Activated CD8-positive, alpha-beta T cell treated with anti-CD3 and anti-CD28 coated beads for 36 hours (primary cell): ENCODE data around the gene CGNL1. TPM values are rescaled to one million over a fixed set of nuclear protein-coding genes. Genes with fewer than 3 reads are reported as not detected.

ENCODE experiments used
- ATAC-seq: fragments of 200-7000 bp; cut with Tn5 transposase; one replicate; pipeline ENCODE4 v1.10.0; 2021; ENCODE audit warnings: mild to moderate bottlenecking, moderate library complexity
- CTCF ChIA-PET: fragments of 350-600 bp; sonication (Branson Sonifier 250); formaldehyde crosslinking; loops from one replicate; lab custom pipeline; 2021; ENCODE audit warnings: antibody characterized with exemption; lab: Charles Lee
- POLR2A ChIA-PET: fragments of 350-600 bp; sonication (Branson Sonifier 250); formaldehyde crosslinking; loops from one replicate; lab custom pipeline; 2021; ENCODE audit warnings: antibody characterized with exemption; lab: Charles Lee
- DNase-seq: peaks from one replicate; pipeline ENCODE4 v3.0.0-alpha.2; 2020
- H3K27ac Mint-ChIP-seq: one replicate; pipeline ENCODE4 v1.8.0; 2021; ENCODE audit warnings: mild to moderate bottlenecking, mixed read lengths
- H3K27me3 Mint-ChIP-seq: one replicate; pipeline ENCODE4 v1.8.0; 2021; ENCODE audit warnings: mixed read lengths
- H3K36me3 Mint-ChIP-seq: one replicate; pipeline ENCODE4 v1.8.0; 2021; ENCODE audit warnings: low read depth, mixed read lengths
- H3K4me1 Mint-ChIP-seq: one replicate; pipeline ENCODE4 v1.8.0; 2021; ENCODE audit warnings: low read depth, mixed read lengths
- H3K4me3 Mint-ChIP-seq: one replicate; pipeline ENCODE4 v1.8.0; 2021; ENCODE audit warnings: mild to moderate bottlenecking, moderate library complexity, mixed read lengths
- H3K9me3 Mint-ChIP-seq: one replicate; pipeline ENCODE4 v1.8.0; 2021; ENCODE audit warnings: mixed read lengths
- intact Hi-C: fragments of 100-400 bp; cut with micrococcal nuclease; formaldehyde crosslinking; loops from one replicate; pipeline ENCODE4 v1.10.0; 2022
- total RNA-seq, 2 experiments: library from RNA; stranded (reverse); gene quantifications; one replicate each; pipeline ENCODE4 v1.2.3, GENCODE V29; 2021
- TF ChIP-seq, protein P1 (sequence below): fragments of 200-600 bp; IDR thresholded peaks from one replicate; pipeline ENCODE4 v1.8.0; 2022; ENCODE audit warnings: antibody characterized with exemption, mild to moderate bottlenecking

The CGNL1 gene
- total RNA-seq, 2 experiments from 2014 or later, result not detected

DNA sequence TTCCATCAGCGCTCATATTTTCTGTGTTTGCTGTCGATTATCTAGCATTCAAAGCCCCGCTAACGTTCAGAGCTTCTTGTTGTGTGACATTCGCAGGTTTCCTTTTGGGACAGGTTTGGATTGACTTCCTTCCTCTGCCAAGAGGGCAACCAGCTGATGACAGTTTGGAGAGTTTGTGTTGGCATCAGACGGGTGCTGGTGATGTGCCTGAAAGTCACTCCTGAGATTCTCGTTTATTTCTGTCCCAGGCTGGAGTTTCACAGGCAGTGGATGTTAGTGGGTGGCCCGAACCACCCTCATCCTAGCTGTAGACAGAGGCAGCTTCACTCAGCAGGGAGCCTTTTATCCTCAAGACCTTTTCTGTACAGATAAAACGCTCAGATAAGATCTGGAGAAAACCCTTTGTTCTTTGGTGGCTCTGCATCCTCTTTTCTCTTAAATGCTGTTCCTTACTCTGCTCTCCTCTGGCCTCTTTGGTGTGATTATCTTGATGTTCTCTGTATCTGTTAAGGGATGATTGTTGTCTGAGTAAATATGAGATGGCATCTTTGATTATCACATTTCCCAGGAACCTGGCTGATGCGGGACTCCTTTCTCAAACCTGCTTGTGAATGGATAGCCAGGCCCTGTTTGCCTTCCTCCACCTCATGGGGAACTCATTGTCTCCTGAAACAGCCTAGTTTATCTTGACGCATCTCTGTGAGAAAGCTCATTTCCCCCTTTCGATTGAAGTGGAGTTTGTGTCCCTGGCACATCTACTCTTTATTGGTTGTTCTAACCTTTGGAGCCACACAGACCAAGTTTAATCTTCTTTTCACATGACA lies 35.9 kb downstream of the CGNL1 start:
- H3K4me1 Mint-ChIP-seq, result no peaks in the 10 kb centered on the region
- peaks cover 4% of the 10 kb centered on the region for H3K27me3 Mint-ChIP-seq
- DNase-seq (no peak), ATAC-seq (no peak)
- TF ChIP-seq, protein P1, sequence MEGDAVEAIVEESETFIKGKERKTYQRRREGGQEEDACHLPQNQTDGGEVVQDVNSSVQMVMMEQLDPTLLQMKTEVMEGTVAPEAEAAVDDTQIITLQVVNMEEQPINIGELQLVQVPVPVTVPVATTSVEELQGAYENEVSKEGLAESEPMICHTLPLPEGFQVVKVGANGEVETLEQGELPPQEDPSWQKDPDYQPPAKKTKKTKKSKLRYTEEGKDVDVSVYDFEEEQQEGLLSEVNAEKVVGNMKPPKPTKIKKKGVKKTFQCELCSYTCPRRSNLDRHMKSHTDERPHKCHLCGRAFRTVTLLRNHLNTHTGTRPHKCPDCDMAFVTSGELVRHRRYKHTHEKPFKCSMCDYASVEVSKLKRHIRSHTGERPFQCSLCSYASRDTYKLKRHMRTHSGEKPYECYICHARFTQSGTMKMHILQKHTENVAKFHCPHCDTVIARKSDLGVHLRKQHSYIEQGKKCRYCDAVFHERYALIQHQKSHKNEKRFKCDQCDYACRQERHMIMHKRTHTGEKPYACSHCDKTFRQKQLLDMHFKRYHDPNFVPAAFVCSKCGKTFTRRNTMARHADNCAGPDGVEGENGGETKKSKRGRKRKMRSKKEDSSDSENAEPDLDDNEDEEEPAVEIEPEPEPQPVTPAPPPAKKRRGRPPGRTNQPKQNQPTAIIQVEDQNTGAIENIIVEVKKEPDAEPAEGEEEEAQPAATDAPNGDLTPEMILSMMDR, result no peak
- no peaks in the 10 kb centered on the region for H3K36me3 Mint-ChIP-seq
- CTCF ChIA-PET, result no interaction called here
- no peak overlapping the region for H3K4me3 Mint-ChIP-seq
- POLR2A ChIA-PET, result no interaction called here
- intact Hi-C loops, result no loop called here
- H3K9me3 Mint-ChIP-seq, result no peaks in the 10 kb centered on the region
- no peak overlapping the region for H3K27ac Mint-ChIP-seq

DNA sequence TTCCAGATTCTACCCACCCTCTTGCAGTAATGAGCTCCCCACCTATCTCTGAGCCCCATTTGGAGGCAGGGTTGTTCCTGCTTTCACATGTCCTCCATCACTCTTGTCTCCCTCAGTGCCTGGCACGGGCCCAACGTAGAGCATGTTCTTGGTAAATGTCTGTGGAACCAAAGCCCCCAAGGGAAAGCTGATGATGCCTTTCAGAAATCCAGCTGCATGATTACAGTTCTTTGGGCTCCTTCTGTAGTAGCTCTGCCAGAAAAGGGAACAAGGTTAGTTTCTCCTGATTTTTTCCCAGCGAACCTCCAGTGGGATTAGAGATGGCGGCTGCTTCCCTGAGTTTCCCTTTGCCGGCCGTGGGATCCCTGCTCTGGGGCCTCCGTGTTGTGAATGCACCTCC lies 39.3 kb downstream of the CGNL1 start:
- no peak overlapping the region for H3K4me3 Mint-ChIP-seq

DNA sequence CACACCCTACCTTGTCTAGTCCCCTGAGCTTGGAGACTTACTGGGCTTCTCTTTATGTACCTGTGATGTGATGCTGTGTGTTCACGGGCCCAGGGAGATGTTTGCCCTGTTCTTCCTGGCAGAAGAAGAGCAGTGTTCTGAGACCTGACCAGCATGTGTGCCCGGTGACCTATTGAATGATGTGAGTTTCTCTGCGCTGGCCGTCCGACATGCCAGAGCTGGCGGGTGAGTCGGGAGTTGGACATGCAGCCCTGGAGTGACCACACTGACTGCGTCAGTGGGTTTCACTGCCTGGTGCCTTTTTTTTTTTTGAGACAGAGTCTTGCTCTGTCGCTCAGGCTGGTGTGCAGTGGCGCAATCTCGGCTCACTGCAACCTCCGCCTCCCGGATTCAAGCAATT lies 42.3 kb downstream of the CGNL1 start:
- H3K4me1 Mint-ChIP-seq, result no peaks in the 10 kb centered on the region
- ChIA-PET CTCF (no interaction called here), POLR2A (no interaction called here)
- H3K27ac Mint-ChIP-seq, result no peak overlapping the region
- H3K4me3 Mint-ChIP-seq, result no peak overlapping the region
- H3K27me3 Mint-ChIP-seq, result peaks cover 2% of the 10 kb centered on the region
- H3K9me3 Mint-ChIP-seq, result no peaks in the 10 kb centered on the region
- no peaks in the 10 kb centered on the region for H3K36me3 Mint-ChIP-seq
- ATAC-seq (no peak), DNase-seq (no peak)
- intact Hi-C loops, result no loop called here
- TF ChIP-seq, protein P1, result no peak

More for the DNA sequence above, 39.3 kb downstream of the CGNL1 start:
- H3K36me3 Mint-ChIP-seq, result no peaks in the 10 kb centered on the region
- ChIA-PET CTCF (no interaction called here), POLR2A (no interaction called here)
- H3K27ac Mint-ChIP-seq, result no peak overlapping the region
- no peak for DNase-seq
- intact Hi-C loops, result no loop called here
- TF ChIP-seq, protein P1, result no peak
- no peak for ATAC-seq
- H3K4me1 Mint-ChIP-seq, result no peaks in the 10 kb centered on the region
- H3K27me3 Mint-ChIP-seq, result peaks cover 6% of the 10 kb centered on the region
- no peaks in the 10 kb centered on the region for H3K9me3 Mint-ChIP-seq

DNA sequence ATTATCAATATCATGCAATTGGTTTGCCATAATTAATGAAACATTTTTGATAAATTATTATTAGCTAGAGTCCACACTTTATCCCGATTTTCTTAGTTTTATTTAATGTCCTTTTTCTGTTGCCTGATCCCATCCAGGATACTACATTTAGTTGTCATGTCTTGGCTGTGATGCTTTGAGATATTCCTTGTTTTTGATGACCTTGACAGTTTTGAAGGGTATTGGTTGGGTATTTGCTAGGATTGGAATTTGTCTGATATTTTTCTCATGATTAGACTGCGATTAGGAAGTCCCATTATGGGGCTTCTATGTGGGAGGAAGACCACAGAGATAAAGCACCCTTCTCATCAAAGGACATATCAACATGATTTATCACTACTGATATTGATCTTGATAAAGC lies 43.0 kb downstream of the CGNL1 start:
- Mint-ChIP-seq H3K27ac (no peak overlapping the region), H3K27me3 (peaks cover 2% of the 10 kb centered on the region), H3K4me3 (no peak overlapping the region), H3K9me3 (no peaks in the 10 kb centered on the region), H3K4me1 (no peaks in the 10 kb centered on the region), H3K36me3 (no peaks in the 10 kb centered on the region)
- CTCF ChIA-PET, result no interaction called here
- intact Hi-C loops, result no loop called here
- POLR2A ChIA-PET, result no interaction called here
- TF ChIP-seq, protein P1, result no peak
- DNase-seq (no peak), ATAC-seq (no peak)

DNA sequence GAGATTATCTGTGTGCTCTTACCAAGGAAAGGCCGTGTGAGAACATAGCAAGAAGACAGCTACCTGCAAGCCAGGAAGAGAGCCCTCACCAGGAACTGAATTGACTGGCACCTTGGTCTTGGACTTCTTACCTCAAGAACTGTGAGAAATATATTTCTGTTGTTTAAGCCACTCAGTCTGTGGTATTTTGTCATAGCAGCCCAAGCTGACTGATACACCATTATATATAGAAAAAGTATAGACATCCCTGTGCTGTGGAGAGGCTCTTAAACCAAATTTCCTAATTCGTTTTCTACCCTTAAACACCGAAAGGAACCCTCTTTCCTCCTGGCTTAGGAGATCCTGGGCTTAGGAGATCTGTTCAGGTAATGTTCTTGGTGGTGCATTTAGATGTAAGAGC lies 44.8 kb downstream of the CGNL1 start:
- POLR2A ChIA-PET, result no interaction called here
- CTCF ChIA-PET, result no interaction called here
- intact Hi-C loops, result no loop called here
- H3K4me1 Mint-ChIP-seq, result no peaks in the 10 kb centered on the region
- no peak overlapping the region for H3K4me3 Mint-ChIP-seq
- TF ChIP-seq, protein P1, result no peak
- H3K27me3 Mint-ChIP-seq, result peaks cover 2% of the 10 kb centered on the region
- H3K9me3 Mint-ChIP-seq, result no peaks in the 10 kb centered on the region
- H3K36me3 Mint-ChIP-seq, result no peaks in the 10 kb centered on the region
- H3K27ac Mint-ChIP-seq, result no peak overlapping the region
- DNase-seq (no peak), ATAC-seq (no peak)
